Astrocyte (in vitro differentiated cells and primary cell): Measurements from ENCODE around the gene ERCC6L2.

Experiments used
- CTCF ChIP-seq: IDR thresholded peaks from 2 replicates; pipeline ENCODE4 v1.5.1; 2011; ENCODE audit warnings: low read depth, mild to moderate bottlenecking, inconsistent platforms, low read length, moderate library complexity; ENCODE audit not compliant: insufficient read depth
- EZH2 ChIP-seq: IDR thresholded peaks from 2 replicates; pipeline ENCODE4 v1.6.1; 2012; ENCODE audit warnings: mild to moderate bottlenecking, low read length, inconsistent platforms; ENCODE audit not compliant: insufficient read depth

- TF ChIP-seq EZH2: no peak
- no peak for TF ChIP-seq CTCF
Observed at GRCh38 chr9:95980262-95981125, 105.0 kb downstream of the ERCC6L2 start.
